Stimulated activated CD4-positive, alpha-beta T cell treated with anti-CD3 and anti-CD28 coated beads, TNF-alpha, amount 100 ng/mL, for 48 hours (primary cell): Measurements from ENCODE around the gene ACAN.

ENCODE experiments used
- DNase-seq, 3 donors: peaks; one replicate each; pipeline ENCODE4 v3.0.0-alpha.2; 2020; ENCODE audit warnings: low read depth in 3 of 3

Gene ACAN

DNA sequence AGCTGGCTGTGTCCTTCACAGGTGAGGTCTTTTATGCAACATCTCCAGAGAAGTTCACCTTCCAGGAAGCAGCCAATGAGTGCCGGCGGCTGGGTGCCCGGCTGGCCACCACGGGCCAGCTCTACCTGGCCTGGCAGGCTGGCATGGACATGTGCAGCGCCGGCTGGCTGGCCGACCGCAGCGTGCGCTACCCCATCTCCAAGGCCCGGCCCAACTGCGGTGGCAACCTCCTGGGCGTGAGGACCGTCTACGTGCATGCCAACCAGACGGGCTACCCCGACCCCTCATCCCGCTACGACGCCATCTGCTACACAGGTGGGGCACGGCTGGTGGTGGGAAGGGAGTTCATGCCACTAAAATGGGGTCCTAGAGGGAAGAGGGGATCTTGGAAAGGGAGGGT lies 40.1 kb downstream of the ACAN start:
- DNase-seq = no peak

DNA sequence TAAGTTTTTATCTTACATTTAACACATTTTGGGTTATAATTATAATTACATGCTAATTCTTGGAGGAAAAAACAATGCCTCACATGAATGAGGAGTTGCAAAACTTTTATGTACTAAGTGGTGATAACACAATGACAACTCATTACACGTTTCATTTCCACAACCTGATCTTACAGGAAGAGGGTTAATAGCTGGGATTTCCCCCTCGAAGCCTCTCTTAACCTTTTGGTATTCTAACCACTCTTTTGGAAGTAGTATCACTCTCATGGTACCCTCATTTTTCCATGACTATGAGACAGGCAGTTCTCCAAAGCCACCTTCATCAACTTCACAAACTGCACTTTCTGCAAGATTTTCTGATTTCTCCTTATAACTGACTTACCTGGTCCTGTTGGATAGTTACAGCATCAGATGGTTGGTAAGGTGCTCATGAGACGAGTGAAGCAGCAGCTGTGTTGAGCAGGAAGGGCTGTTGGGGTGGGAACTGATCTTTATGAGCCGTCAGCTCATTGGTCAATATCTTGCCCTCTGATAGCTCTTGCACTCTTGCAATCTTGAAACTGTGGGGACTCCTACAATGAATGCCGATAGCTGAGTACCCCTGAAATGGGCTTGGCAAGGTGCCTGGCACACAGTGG lies 41.6 kb downstream of the ACAN start:
- no peak for DNase-seq

DNA sequence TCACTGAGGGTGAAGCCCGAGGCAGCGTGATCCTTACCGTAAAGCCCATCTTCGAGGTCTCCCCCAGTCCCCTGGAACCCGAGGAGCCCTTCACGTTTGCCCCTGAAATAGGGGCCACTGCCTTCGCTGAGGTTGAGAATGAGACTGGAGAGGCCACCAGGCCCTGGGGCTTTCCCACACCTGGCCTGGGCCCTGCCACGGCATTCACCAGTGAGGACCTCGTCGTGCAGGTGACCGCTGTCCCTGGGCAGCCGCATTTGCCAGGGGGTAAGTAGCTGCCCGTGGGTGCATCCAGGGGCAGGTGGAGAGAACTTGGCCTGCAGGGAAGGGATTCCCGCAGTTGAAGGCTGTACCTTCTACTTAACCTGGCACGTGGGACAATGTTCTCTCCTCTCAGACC lies 42.4 kb downstream of the ACAN start:
- no peak for DNase-seq

DNA sequence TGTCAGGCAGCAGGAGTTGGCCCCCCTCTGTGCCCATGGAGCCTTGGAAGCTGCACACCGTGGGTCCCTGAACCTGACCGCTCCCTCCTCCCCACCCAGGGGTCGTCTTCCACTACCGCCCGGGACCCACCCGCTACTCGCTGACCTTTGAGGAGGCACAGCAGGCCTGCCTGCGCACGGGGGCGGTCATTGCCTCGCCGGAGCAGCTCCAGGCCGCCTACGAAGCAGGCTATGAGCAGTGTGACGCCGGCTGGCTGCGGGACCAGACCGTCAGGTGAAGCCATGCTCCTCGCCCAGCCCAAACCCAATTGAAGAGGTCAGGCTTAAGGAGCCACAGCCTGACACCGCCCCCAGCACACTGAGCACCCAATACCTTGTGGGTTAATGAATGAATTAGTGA lies 43.9 kb downstream of the ACAN start:
- DNase-seq = no peak

DNA sequence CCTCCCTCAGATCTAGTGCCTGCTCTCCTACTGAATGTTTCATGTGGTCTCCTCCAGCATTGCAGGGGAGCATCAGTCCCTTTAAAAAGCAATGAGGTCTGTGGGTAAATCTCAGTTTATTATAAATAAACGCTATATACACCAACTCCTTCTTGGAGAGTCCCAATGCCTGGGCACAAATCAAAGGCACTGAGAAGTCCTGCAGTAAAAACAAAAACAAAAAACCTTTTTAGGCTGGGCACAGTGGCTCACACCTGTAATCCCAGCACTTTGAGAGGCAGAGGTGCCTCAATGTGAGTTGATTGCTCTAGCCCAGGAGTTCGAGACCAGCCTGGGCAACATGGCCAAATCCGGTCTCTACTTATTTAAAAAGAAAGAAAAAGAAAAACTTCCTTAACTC lies 45.0 kb downstream of the ACAN start:
- no peak for DNase-seq

- DNase-seq = no peak
Observed at GRCh38 chr15:88849376-88850072, 46.3 kb downstream of the ACAN start.

GRCh38 chr15:88852476-88852875 lies 49.2 kb downstream of the ACAN start:
- DNase-seq = no peak

DNA sequence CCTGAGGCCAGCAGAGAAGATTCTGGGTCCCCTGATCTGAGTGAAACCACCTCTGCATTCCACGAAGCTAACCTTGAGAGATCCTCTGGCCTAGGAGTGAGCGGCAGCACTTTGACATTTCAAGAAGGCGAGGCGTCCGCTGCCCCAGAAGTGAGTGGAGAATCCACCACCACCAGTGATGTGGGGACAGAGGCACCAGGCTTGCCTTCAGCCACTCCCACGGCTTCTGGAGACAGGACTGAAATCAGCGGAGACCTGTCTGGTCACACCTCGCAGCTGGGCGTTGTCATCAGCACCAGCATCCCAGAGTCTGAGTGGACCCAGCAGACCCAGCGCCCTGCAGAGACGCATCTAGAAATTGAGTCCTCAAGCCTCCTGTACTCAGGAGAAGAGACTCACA lies 55.7 kb downstream of the ACAN start:
- no peak for DNase-seq

- DNase-seq = no peak
Observed at GRCh38 chr15:88859550-88859949, 56.3 kb downstream of the ACAN start.

DNA sequence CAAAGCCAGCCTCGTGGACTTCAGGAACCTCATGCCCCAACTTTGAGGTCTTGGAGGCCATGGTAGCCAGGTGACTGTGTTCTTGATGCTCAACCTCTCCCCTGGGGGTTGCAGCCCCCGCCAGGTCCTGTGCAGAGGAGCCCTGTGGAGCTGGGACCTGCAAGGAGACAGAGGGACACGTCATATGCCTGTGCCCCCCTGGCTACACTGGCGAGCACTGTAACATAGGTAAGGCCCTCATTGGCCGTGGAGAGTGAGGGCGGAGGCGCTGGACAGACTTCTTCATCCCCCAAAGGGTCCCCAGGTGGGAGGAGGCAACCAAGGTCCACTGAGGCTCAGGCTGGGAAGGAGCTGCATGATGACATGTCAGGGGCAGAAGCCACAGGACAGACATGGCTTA lies 57.0 kb downstream of the ACAN start:
- DNase-seq = no peak

DNA sequence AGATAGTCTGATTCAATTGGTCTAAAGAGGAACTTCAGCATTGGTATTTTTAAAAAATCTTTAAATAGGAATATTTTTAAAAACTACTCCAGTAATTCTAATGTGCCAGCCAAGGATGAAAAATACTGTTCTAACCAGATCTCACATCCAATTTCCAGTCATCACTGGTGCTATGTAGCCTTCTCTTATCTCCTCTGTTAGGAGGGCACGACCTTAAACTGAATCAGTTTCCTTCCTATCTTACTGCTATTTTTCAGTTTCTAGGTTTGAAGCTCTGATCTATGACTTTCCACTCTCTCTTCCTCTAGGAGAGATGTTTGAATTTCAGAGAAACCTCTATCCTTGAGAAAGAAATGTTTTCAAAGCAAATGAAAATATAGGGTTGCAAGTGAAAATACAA lies 60.2 kb downstream of the ACAN start:
- DNase-seq = no peak

GRCh38 chr15:88864861-88865497 lies 61.7 kb downstream of the ACAN start:
- DNase-seq = no peak

- DNase-seq = no peak
Observed at GRCh38 chr15:88865498-88866099, 62.4 kb downstream of the ACAN start.

DNA sequence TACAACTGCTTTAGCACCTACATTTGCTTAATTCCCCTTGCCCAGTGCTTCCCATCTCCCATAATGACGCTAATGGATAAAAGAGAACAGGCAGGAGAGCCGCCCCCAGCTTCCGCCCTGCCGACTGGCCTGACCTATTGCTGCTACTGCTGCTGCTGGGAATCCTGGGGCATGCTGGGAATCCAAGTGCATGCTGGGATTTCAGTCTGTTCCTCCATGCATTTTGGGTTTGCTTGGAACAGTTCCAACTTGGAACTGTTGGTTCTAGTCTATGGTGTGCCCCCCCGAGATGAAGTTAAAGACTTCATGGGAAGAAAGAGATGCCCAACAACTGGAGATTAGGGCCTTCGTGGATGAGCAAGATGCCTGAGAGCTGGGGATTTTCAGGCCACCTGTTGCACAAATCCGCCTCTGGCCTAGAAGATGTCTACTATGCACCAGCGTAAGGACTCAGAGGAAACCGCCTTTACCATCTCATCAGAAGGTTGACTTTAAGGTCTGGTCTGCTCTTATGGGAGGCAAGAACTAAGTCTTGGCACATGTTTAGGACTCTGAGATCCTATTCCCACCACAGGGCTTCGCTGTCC lies 63.2 kb downstream of the ACAN start:
- DNase-seq = no peak

DNA sequence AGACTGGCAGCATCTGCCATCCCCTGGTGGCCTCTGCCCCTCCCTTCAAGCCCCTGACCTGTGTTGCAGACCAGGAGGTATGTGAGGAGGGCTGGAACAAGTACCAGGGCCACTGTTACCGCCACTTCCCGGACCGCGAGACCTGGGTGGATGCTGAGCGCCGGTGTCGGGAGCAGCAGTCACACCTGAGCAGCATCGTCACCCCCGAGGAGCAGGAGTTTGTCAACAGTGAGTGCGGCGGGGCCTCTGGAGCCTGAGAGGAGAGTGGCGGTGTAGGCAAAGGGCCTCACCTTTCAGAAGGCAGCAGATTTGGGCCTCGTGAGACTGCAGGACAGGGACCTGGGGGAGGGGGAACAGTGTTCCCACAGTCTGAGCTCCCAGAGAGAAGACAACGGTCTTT lies 68.1 kb downstream of the ACAN start:
- no peak for DNase-seq

GRCh38 chr15:88872106-88872505 lies 68.9 kb downstream of the ACAN start:
- no peak for DNase-seq

- DNase-seq = no peak
Observed at GRCh38 chr15:88872706-88873105, 69.5 kb downstream of the ACAN start.

DNA sequence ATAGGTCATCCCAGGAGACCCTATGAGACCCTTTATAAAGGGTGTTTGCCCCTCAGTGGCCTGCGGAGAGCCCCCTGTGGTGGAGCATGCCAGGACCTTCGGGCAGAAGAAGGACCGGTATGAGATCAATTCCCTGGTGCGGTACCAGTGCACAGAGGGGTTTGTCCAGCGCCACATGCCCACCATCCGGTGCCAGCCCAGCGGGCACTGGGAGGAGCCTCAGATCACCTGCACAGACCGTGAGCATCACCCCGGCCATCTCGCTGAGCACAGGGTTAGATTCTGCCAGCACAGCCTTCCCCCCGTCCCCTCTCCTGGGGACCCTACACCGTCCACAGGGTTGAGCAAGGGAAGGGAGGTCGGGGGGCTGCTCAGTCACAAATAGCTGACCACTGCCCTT lies 70.5 kb downstream of the ACAN start:
- no peak for DNase-seq

GRCh38 chr15:88874275-88874674 lies 71.0 kb downstream of the ACAN start:
- DNase-seq = no peak

DNA sequence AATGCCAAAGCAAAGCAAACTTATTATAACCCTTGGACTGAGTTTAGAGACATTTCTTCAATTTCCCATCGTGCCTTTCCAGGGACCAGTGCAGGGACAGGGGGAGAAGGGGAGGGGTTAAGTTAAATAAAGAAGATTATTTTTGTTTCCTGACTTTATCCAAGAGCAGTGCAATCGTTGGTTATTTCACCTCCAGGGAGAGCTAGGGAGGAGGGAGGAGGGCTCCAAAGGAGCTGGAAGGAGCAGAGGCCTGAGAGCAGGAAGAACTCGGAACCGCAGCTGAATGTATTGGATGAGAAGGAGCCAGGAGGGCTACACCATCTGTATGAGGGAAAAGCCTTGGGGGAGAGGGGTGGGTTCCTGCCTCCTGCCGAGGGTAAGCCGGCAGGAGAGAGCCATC lies 71.4 kb downstream of the ACAN start:
- no peak for DNase-seq

- DNase-seq = no peak
Observed at GRCh38 chr15:88876573-88876972, 73.3 kb downstream of the ACAN start.

GRCh38 chr15:88877415-88877814 lies 74.2 kb downstream of the ACAN start:
- DNase-seq = no peak

DNA sequence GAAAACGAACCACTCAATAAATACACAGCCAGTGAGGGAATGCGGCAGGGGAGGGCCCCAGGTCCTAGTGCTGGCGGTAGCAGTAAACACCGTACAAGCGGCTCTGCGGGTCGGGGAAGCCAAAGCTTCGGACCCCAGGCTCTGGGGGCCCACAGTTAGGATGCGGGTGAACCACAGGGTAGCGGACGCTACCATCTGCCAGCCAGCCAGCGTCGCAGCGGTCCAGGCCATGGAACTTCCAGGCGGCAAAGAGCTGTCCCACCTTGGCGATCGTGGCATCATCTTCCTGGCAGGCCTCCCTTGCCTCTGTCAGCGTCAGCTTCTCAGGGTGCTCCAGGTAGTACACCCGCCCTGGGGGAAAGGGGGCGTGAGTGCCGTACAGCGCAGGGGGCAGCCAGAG lies 74.7 kb downstream of the ACAN start:
- DNase-seq = no peak
